Parathyroid adenoma (tissue), 2 donors: Measurements from ENCODE around the gene XAB2.

Source experiments
- H2AFZ ChIP-seq: fragments of 300-600 bp; sonication (generic); one replicate; pipeline ENCODE4 v1.7.0; 2017; ENCODE audit warnings: antibody characterized with exemption, mild to moderate bottlenecking
- H3K27ac ChIP-seq: fragments of 300-600 bp; sonication (generic); one replicate; pipeline ENCODE4 v1.7.0; 2017
- H3K27me3 ChIP-seq: fragments of 300-600 bp; sonication (generic); one replicate; pipeline ENCODE4 v1.7.0; 2017; ENCODE audit warnings: low read length; ENCODE audit not compliant: control insufficient read depth, insufficient read depth
- H3K36me3 ChIP-seq: fragments of 300-600 bp; sonication (generic); one replicate; pipeline ENCODE4 v1.7.0; 2017; ENCODE audit warnings: low read length; ENCODE audit not compliant: control insufficient read depth, insufficient read depth
- H3K4me1 ChIP-seq: fragments of 300-600 bp; sonication (generic); one replicate; pipeline ENCODE4 v1.7.0; 2017; ENCODE audit warnings: control low read depth
- H3K4me2 ChIP-seq: fragments of 300-600 bp; sonication (generic); one replicate; pipeline ENCODE4 v1.7.0; 2017; ENCODE audit warnings: low read length
- H3K4me3 ChIP-seq: fragments of 300-600 bp; sonication (generic); one replicate; pipeline ENCODE4 v1.7.0; 2017; ENCODE audit warnings: low read depth, low read length
- H3K79me2 ChIP-seq: fragments of 300-600 bp; sonication (generic); one replicate; pipeline ENCODE4 v1.7.0; 2017; ENCODE audit warnings: control low read depth
- H3K9ac ChIP-seq: fragments of 300-600 bp; sonication (generic); one replicate; pipeline ENCODE4 v1.7.0; 2017; ENCODE audit warnings: mild to moderate bottlenecking
- H3K9me3 ChIP-seq: fragments of 300-600 bp; sonication (generic); one replicate; pipeline ENCODE4 v1.7.0; 2017; ENCODE audit warnings: low read length; ENCODE audit not compliant: control insufficient read depth
- CTCF ChIP-seq: fragments of 300-600 bp; sonication (generic); IDR thresholded peaks from one replicate; pipeline ENCODE4 v1.7.0; 2017; ENCODE audit warnings: antibody characterized with exemption, mild to moderate bottlenecking
- donor health status: primary hyperparathyroidism.

Gene XAB2

GRCh38 chr19:7614859-7615741, 14.2 kb downstream of the XAB2 start:
- Histone ChIP-seq H2AFZ (no peak overlapping the region), H3K9ac (no peak overlapping the region), H3K27ac (no peak overlapping the region), H3K4me2 (no peak overlapping the region), H3K9me3 (no peaks in the 10 kb centered on the region), H3K4me1 (peaks cover 3% of the 10 kb centered on the region), H3K27me3 (no peaks in the 10 kb centered on the region), H3K36me3 (no peaks in the 10 kb centered on the region), H3K4me3 (no peak overlapping the region), H3K79me2 (no peaks in the 10 kb centered on the region)
- TF ChIP-seq CTCF = no peak

- Histone ChIP-seq H3K4me2 (no peak overlapping the region), H3K4me1 (no peaks in the 10 kb centered on the region), H3K4me3 (no peak overlapping the region), H3K36me3 (no peaks in the 10 kb centered on the region), H3K27me3 (no peaks in the 10 kb centered on the region), H3K79me2 (no peaks in the 10 kb centered on the region), H3K9me3 (no peaks in the 10 kb centered on the region), H3K27ac (no peak overlapping the region), H2AFZ (no peak overlapping the region), H3K9ac (no peak overlapping the region)
- no peak for TF ChIP-seq CTCF
Measured at GRCh38 chr19:7612282-7613274, 16.8 kb downstream of the XAB2 start.

- no peaks in the 10 kb centered on the region for H3K36me3 ChIP-seq
- no peak overlapping the region for H2AFZ ChIP-seq
- H3K4me2 ChIP-seq = no peak overlapping the region
- no peak for TF ChIP-seq CTCF
- no peak overlapping the region for H3K4me3 ChIP-seq
- no peaks in the 10 kb centered on the region for H3K79me2 ChIP-seq
- no peak overlapping the region for H3K27ac ChIP-seq
- H3K9ac ChIP-seq = no peak overlapping the region
- no peaks in the 10 kb centered on the region for H3K4me1 ChIP-seq
- no peaks in the 10 kb centered on the region for H3K27me3 ChIP-seq
- no peaks in the 10 kb centered on the region for H3K9me3 ChIP-seq
Measured at GRCh38 chr19:7611541-7612279, 17.6 kb downstream of the XAB2 start.

GRCh38 chr19:7610491-7611240, 18.7 kb downstream of the XAB2 start:
- no peak overlapping the region for H3K4me2 ChIP-seq
- TF ChIP-seq CTCF = no peak
- no peaks in the 10 kb centered on the region for H3K79me2 ChIP-seq
- H3K27me3 ChIP-seq = no peaks in the 10 kb centered on the region
- H3K4me1 ChIP-seq = no peaks in the 10 kb centered on the region
- no peaks in the 10 kb centered on the region for H3K36me3 ChIP-seq
- H3K4me3 ChIP-seq = no peak overlapping the region
- no peak overlapping the region for H2AFZ ChIP-seq
- no peaks in the 10 kb centered on the region for H3K9me3 ChIP-seq
- no peak overlapping the region for H3K27ac ChIP-seq
- H3K9ac ChIP-seq = no peak overlapping the region
